Measurements from ENCODE around the gene CDK14.

CDK14 gene

DNA sequence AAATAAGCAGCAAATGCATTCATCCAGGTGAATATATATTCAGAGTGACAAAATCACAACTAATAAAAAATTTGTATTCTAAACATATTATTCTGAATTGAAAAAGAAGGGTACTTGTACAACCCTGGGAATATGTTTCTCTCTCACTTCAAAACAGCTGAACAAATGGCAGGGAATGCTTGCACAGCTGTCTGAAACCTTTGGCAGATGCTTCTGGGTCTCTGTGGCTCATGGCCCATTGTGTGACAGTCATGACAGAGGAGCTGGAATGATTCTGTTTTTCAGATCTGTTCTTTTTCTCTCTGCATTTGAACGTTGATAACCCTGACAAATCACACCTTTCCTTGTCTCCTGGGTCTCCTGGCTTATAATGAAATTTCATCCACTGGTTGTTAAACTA, 392.4 kb downstream of the CDK14 start:
- DNase-seq (ENCODE audit: extremely low read depth, low read depth): no peak
- H3K4me3 ChIP-seq (replicated peaks; ENCODE audit: low read depth, low read length): no peak overlapping the region
- TF ChIP-seq CTCF (IDR thresholded peaks at IDR 0.05; ENCODE audit: low read depth, low read length, missing control alignments): no peak

DNA sequence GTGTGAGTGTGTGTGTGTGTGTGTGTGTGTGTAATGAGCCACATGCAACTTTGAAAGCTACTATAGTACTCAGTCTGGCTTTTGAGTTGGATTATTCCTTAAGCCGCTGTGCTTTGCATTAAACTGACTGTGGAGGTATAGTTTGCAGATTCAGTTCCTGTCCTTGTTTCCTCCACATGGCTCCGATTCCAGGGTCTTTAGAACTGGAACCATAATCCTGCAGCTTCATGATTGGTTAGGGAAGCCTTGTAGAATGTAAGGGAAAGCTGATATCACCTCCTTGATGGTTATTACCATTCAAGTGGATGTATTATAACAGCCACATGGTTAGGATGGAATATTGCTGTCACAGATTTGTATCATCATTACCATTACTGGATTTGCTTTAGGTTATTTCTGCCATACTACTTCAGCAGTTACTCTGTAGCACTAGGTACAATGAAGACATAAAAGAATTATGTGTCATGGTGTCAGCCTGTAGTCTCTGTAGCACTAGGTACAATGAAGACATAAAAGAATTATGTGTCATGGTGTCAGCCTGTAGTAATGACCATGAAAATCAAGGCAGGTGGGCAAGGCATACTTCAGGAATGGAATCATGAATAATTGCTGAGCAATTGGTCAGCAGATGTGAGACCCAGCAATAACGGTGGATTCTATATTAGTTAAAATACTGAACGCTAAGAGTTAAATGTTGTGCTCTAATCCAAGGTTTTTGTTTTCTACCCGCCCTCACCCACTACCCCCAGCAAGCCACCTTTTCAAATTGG, 393.1 kb downstream of the CDK14 start:
- H3K4me3 ChIP-seq (replicated peaks; ENCODE audit: low read depth, low read length): no peak overlapping the region
- TF ChIP-seq CTCF (IDR thresholded peaks at IDR 0.05; ENCODE audit: low read depth, low read length, missing control alignments): no peak
- no peak for DNase-seq (ENCODE audit: extremely low read depth, low read depth)

DNA sequence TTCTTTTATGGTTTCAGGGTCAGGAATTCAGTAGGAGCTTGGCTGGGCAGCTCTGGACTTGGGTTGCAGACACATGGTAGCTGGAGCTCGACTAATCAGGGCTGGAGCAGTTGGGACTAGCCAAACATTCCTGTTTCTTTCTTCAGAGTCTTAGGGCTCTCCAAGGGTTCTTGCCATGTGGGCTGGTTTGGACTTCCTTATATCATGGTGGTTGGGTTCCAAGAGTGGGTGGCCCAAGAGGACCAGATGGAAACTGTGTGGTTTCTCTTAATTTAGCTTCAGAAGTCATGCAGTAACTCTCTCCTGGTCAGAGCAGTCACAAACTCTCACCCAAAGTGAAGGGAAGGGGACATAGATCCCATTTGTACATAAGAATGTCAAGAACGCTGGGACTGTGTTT, 398.0 kb downstream of the CDK14 start:
- DNase-seq (ENCODE audit: extremely low read depth, low read depth): no peak
- TF ChIP-seq CTCF (IDR thresholded peaks at IDR 0.05; ENCODE audit: low read depth, low read length, missing control alignments): no peak
- no peak overlapping the region for H3K4me3 ChIP-seq (replicated peaks; ENCODE audit: low read depth, low read length)

DNA sequence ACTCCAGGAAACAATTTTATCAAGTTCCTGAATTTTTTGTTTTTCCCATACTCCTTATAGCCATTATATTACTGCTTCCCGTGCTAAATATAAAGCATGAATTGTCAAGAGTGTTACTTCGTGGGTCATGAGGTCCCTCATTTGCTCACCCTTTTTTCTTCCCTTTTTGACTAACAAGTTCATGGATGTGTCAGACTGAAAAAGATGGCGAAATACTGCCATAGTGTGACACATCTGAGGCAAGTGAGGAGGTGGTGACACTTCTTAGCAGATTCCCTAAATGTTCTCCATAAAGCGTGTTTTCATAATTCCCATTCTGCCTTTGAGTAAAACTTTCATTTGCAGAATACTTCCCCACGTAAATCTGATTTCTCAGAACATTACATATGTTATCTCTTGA, 398.5 kb downstream of the CDK14 start:
- DNase-seq (ENCODE audit: extremely low read depth, low read depth): no peak
- no peak for TF ChIP-seq CTCF (IDR thresholded peaks at IDR 0.05; ENCODE audit: low read depth, low read length, missing control alignments)

DNA sequence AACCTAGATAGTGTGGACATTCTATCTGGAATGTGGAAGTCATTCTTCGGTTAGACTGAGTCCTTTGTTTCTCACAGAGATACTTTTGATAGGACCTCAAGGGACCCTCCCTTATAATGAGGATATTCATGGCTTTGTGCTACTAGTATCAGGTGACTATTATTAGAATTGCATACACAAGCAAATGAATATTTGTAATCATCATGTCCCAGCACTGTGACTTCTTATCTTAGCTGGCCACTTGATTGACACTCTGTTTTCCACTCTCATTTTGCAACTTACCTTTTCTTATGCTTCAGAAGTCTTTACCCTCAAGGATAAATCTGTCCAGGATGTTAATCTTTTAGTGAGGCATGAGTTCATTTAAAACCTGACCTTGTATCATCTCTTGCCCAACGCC, 399.9 kb downstream of the CDK14 start:
- no peak overlapping the region for H3K4me3 ChIP-seq (replicated peaks; ENCODE audit: low read depth, low read length)
- DNase-seq (ENCODE audit: extremely low read depth, low read depth): no peak
- TF ChIP-seq CTCF (IDR thresholded peaks at IDR 0.05; ENCODE audit: low read depth, low read length, missing control alignments): no peak

More for the DNA sequence above, 398.5 kb downstream of the CDK14 start:
- H3K4me3 ChIP-seq (replicated peaks; ENCODE audit: low read depth, low read length): no peak overlapping the region

DNA sequence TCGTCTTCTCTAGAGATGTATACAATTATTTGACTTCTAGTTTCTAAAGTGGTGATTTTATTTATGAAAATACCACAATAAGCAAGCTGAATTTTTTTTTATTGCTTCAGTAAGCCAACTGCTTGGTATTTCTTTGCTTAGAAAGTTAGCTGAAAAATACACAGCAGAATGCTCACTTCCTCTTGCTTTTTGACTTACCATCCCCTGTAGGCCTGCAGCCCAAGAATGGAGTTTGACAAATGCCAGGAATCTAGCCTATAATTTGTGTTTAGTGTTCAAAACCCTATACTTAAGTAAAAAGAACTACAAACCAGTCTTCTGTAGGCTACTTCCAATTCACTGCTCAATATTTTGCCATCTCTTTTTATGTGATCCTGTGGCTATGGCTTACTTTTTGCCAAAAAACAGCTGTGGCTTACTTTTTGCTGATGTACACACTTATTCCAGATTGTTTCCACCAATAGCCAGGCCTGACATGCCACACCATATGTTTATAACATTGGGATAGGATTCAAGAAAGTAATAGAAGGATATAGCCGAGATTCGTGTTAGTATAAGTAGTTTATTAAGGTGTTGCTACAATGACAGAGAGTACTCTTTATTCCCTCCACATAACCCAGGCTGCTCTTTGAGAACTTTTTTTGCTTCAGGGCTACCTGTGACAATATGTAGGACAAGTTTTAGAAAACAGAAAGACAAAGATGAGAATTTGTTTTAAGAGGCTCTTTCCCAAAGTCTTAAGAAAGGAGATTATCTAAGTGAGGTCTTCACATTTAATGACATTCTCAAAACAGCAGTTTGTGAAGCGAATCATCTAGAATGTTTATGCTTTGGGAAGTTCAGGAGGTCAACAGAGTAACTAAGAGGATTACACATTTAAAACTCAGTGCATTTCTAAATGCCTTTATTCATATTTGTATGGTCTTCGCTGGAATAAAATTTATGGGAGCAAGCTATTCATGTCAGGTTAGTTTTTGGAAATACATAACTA, 404.2 kb downstream of the CDK14 start:
- no peak for TF ChIP-seq CTCF (IDR thresholded peaks at IDR 0.05; ENCODE audit: low read depth, low read length, missing control alignments)
- peak; percentile 16 for DNase-seq (ENCODE audit: extremely low read depth, low read depth)

More for the DNA sequence above, 404.2 kb downstream of the CDK14 start:
- H3K4me3 ChIP-seq (replicated peaks; ENCODE audit: low read depth, low read length): no peak overlapping the region
